H1 (cell line): ENCODE data around the gene ID1. TPM values are rescaled to one million over a fixed set of nuclear protein-coding genes. Genes with fewer than 3 reads are reported as not detected.

Experiments used
- ATF2 ChIP-seq: IDR thresholded peaks from 2 replicates; pipeline ENCODE4 v1.6.1; 2012; ENCODE audit warnings: low read length, inconsistent platforms
- polyA plus RNA-seq, 7 experiments: library from polyadenylated mRNA; depleted of rRNA in 3 of 7; stranded (reverse) in 5 of 7; unstranded in 2 of 7; fragments of >200 nt in 5 of 7; fragments of 200-250 nt in 2 of 7; gene quantifications; 1 replicate in 5 of 7; 2 replicates in 1 of 7; 4 replicates in 1 of 7; pipeline versions ENCODE4 v1.2.1 to v1.2.3, GENCODE V29; 2011 to 2013; ENCODE audit warnings: missing spikeins in 2 of 7, mixed read lengths in 2 of 7
- total RNA-seq: library from RNA; stranded (reverse); fragmentation: NEBNext Ultra II Directional; extraction: Animal tissue kit (Norgen Biotek cat#: 25700); gene quantifications from 2 replicates; pipeline ENCODE4 v1.2.1, GENCODE V29; 2021

Gene ID1
- total and polyA plus RNA-seq, 2 of the 8 experiments (the other 6 are each of a cell fraction or from before 2014, with no cell fraction given) = 120 to 357 TPM

- TF ChIP-seq ATF2 = no peak; the same call in 1 of the 2 replicates
- TF ChIP-seq, all 59 proteins: peak for 12
Measured at GRCh38 chr20:31606804-31607639, 1.9 kb downstream of the ID1 start (continued).
